ENCODE results near the gene TMEM263. TPM values are rescaled to one million over a fixed set of nuclear protein-coding genes. Genes with fewer than 3 reads are reported as not detected.

TMEM263 gene
- total and polyA plus RNA-seq, 2 donors (not counting 1 experiment from before 2014, with no cell fraction given): 97.9 to 116 TPM

DNA sequence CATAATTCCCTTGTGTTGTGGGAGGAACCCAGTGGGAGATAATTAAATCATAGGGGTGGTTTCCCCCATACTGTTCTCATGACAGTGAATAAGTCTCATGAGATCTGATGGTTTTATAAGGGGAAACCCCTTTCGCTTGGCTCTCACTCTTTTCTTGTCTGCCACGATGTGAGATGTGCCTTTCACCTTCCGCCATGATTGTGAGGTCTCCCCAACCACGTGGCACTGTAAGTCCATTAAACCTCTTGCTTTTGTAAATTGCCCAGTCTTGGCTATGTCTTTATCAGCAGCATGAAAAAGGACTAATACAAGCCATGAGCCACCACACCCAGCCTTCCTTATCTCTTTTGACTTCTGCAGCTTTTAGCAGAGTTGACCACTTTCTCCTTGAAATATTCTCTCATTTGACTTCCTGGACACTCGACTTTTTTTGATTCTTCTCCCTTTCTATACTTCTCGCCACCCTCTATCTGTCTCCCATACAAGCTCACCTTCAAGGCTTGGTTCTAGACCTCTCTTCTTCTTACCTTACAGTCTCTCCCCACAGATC lies 29.0 kb downstream of the TMEM263 start:
- DNase-seq (ENCODE audit: low read depth in 2 of 2): no peak
- H3K4me2 ChIP-seq (ENCODE audit: extremely low read depth, insufficient read depth, low read length): no peak overlapping the region
- H3K79me2 ChIP-seq (ENCODE audit: control insufficient read depth, insufficient read depth, low read length): no peaks in the 10 kb centered on the region
- H3K9ac ChIP-seq (ENCODE audit: insufficient read depth, low read length): no peak overlapping the region
- TF ChIP-seq, protein P1, sequence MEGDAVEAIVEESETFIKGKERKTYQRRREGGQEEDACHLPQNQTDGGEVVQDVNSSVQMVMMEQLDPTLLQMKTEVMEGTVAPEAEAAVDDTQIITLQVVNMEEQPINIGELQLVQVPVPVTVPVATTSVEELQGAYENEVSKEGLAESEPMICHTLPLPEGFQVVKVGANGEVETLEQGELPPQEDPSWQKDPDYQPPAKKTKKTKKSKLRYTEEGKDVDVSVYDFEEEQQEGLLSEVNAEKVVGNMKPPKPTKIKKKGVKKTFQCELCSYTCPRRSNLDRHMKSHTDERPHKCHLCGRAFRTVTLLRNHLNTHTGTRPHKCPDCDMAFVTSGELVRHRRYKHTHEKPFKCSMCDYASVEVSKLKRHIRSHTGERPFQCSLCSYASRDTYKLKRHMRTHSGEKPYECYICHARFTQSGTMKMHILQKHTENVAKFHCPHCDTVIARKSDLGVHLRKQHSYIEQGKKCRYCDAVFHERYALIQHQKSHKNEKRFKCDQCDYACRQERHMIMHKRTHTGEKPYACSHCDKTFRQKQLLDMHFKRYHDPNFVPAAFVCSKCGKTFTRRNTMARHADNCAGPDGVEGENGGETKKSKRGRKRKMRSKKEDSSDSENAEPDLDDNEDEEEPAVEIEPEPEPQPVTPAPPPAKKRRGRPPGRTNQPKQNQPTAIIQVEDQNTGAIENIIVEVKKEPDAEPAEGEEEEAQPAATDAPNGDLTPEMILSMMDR (conservative IDR thresholded peaks at IDR 0.05 in 1 of 2, IDR thresholded peaks at IDR 0.05 in 1 of 2; ENCODE audit: low read depth in 1 of 2, low read length in 2 of 2): no peak
- TF ChIP-seq EZH2 (IDR thresholded peaks at IDR 0.05; ENCODE audit: low read length, missing control alignments): no peak
- peaks cover 5% of the 10 kb centered on the region for H3K4me1 ChIP-seq (ENCODE audit: control insufficient read depth, extremely low read depth, insufficient read depth, low read length)
- H3K36me3 ChIP-seq (ENCODE audit: control insufficient read depth, insufficient read depth, low read length): no peaks in the 10 kb centered on the region
- H3K9me3 ChIP-seq (ENCODE audit: control insufficient read depth, insufficient read depth, low read depth, low read length): no peaks in the 10 kb centered on the region
- H3K4me3 ChIP-seq (replicated peaks in 1 of 4; ENCODE audit: control extremely low read depth in 1 of 4, insufficient read depth in 1 of 4, low read depth in 3 of 4, low read length in 4 of 4): no peak overlapping the region
- H3K27ac ChIP-seq (ENCODE audit: insufficient read depth, low read length): no peak overlapping the region
- no peaks in the 10 kb centered on the region for H4K20me1 ChIP-seq (ENCODE audit: control insufficient read depth, extremely low read depth, insufficient read depth, low read length)
- no peak overlapping the region for H2AFZ ChIP-seq (ENCODE audit: low read length)
- H3K27me3 ChIP-seq (ENCODE audit: control insufficient read depth, insufficient read depth, low read length): no peaks in the 10 kb centered on the region

DNA sequence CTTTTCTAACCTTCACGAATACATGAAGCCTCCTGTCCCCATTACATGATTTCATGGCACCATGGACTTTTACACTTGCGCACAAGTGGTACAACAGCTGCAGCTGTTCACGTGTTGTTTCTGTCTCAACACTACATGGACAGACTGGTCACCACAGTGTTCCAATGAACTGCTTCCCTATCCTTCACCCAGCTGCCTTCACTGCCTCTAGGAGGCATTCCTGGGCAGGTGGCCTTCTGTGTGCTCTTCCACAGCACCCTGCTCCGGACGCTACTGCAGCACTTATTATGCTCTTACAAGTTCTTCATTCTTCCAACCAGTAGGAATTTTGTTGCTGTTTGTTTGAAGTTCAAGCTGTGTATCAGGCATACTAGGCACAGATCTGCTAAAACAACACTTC lies 29.8 kb downstream of the TMEM263 start:
- Histone ChIP-seq H3K4me1 (ENCODE audit: control insufficient read depth, extremely low read depth, insufficient read depth, low read length) (peaks cover 7% of the 10 kb centered on the region), H3K36me3 (ENCODE audit: control insufficient read depth, insufficient read depth, low read length) (no peaks in the 10 kb centered on the region), H4K20me1 (ENCODE audit: control insufficient read depth, extremely low read depth, insufficient read depth, low read length) (no peaks in the 10 kb centered on the region), H3K27me3 (ENCODE audit: control insufficient read depth, insufficient read depth, low read length) (no peaks in the 10 kb centered on the region), H3K4me2 (ENCODE audit: extremely low read depth, insufficient read depth, low read length) (no peak overlapping the region), H3K4me3 (replicated peaks in 1 of 4; ENCODE audit: control extremely low read depth in 1 of 4, insufficient read depth in 1 of 4, low read depth in 3 of 4, low read length in 4 of 4) (peak overlapping the region in 1 of 4 experiments; percentile 76), H3K9me3 (ENCODE audit: control insufficient read depth, insufficient read depth, low read depth, low read length) (no peaks in the 10 kb centered on the region), H3K9ac (ENCODE audit: insufficient read depth, low read length) (no peak overlapping the region), H3K27ac (ENCODE audit: insufficient read depth, low read length) (no peak overlapping the region), H3K79me2 (ENCODE audit: control insufficient read depth, insufficient read depth, low read length) (no peaks in the 10 kb centered on the region), H2AFZ (ENCODE audit: low read length) (no peak overlapping the region)
- TF ChIP-seq, protein P1 (conservative IDR thresholded peaks at IDR 0.05 in 1 of 2, IDR thresholded peaks at IDR 0.05 in 1 of 2; ENCODE audit: low read depth in 1 of 2, low read length in 2 of 2): no peak
- no peak for TF ChIP-seq EZH2 (IDR thresholded peaks at IDR 0.05; ENCODE audit: low read length, missing control alignments)
- no peak for DNase-seq (ENCODE audit: low read depth in 2 of 2)

DNA sequence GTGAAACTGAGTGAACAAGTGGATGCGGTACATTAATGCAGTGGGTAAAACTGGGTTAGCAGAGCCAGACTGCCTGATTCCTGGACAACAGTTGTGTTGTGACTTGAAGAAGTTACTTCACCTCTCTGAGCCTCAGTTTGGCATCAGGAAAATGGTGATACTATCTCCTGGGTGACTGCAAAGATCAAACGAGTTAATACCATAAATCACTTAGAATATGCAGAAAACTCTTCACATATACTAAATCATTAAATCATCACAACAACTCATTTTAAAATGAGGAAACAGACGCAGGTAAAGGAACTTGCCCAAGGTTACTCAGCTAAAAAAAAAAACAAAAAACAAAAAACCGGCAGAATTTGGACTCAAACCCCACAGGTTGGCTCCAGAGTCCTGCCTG lies 30.4 kb downstream of the TMEM263 start:
- Histone ChIP-seq H2AFZ (ENCODE audit: low read length) (no peak overlapping the region), H3K79me2 (ENCODE audit: control insufficient read depth, insufficient read depth, low read length) (no peaks in the 10 kb centered on the region), H3K36me3 (ENCODE audit: control insufficient read depth, insufficient read depth, low read length) (no peaks in the 10 kb centered on the region), H3K4me3 (replicated peaks in 1 of 4; ENCODE audit: control extremely low read depth in 1 of 4, insufficient read depth in 1 of 4, low read depth in 3 of 4, low read length in 4 of 4) (peak overlapping the region; percentile 68 to 78 (median 76)), H3K9me3 (ENCODE audit: control insufficient read depth, insufficient read depth, low read depth, low read length) (no peaks in the 10 kb centered on the region), H3K9ac (ENCODE audit: insufficient read depth, low read length) (peak overlapping the region; percentile 89), H3K27ac (ENCODE audit: insufficient read depth, low read length) (peak overlapping the region; percentile 87), H3K4me2 (ENCODE audit: extremely low read depth, insufficient read depth, low read length) (peak overlapping the region; percentile 81), H3K4me1 (ENCODE audit: control insufficient read depth, extremely low read depth, insufficient read depth, low read length) (peaks cover 7% of the 10 kb centered on the region), H4K20me1 (ENCODE audit: control insufficient read depth, extremely low read depth, insufficient read depth, low read length) (no peaks in the 10 kb centered on the region), H3K27me3 (ENCODE audit: control insufficient read depth, insufficient read depth, low read length) (no peaks in the 10 kb centered on the region)
- DNase-seq (ENCODE audit: low read depth in 2 of 2): no peak
- TF ChIP-seq EZH2 (IDR thresholded peaks at IDR 0.05; ENCODE audit: low read length, missing control alignments): no peak
- TF ChIP-seq, protein P1 (conservative IDR thresholded peaks at IDR 0.05 in 1 of 2, IDR thresholded peaks at IDR 0.05 in 1 of 2; ENCODE audit: low read depth in 1 of 2, low read length in 2 of 2): no peak
